ENCODE measurements around the gene TNFRSF12A. TPM values are rescaled to one million over a fixed set of nuclear protein-coding genes. Genes with fewer than 3 reads are reported as not detected.
"Not testable (repeated sequence)": the region's sequence is repeated elsewhere in the genome, so short reads cannot be mapped to it uniquely, and the experiment has no call there.

Gene TNFRSF12A
- total and polyA plus RNA-seq, 5 donors from 2014 or later = 0.69 to 1.2 (median 0.86) TPM; not detected in 1

- Mint-ChIP-seq H3K4me3 (no peak overlapping the region), H3K27ac (peak overlapping the region in 1 of 3 donors; percentile 89), H3K9me3 (peaks cover 0 to 2% (median 0%) of the 10 kb centered on the region in 7 donors), H3K4me1 (peaks cover 0 to 37% (median 21%) of the 10 kb centered on the region in 4 donors), H3K36me3 (peaks cover 14% of the 10 kb centered on the region), H3K27me3 (peaks cover 12% of the 10 kb centered on the region)
- Histone ChIP-seq H3K9me3 (ENCODE audit: control insufficient read depth in 2 of 2, low read length in 2 of 2) (no peaks in the 10 kb centered on the region), H3K27ac (ENCODE audit: insufficient read depth, low read length, poor library complexity, severe bottlenecking) (no peak overlapping the region), H3K27me3 (ENCODE audit: control insufficient read depth, insufficient read depth, low read length) (no peaks in the 10 kb centered on the region), H3K4me3 (ENCODE audit: low read depth, low read length) (no peak overlapping the region), H3K36me3 (ENCODE audit: control insufficient read depth, insufficient read depth, low read length) (no peaks in the 10 kb centered on the region), H3K4me1 (ENCODE audit: control insufficient read depth, insufficient read depth, low read length, poor library complexity, severe bottlenecking) (peaks cover 22% of the 10 kb centered on the region)
- ATAC-seq (ENCODE audit: low read depth in 2 of 2) = no peak
- DNase-seq = no peak
Observed at GRCh38 chr16:3051494-3051893, 31.3 kb downstream of the TNFRSF12A start.

DNA sequence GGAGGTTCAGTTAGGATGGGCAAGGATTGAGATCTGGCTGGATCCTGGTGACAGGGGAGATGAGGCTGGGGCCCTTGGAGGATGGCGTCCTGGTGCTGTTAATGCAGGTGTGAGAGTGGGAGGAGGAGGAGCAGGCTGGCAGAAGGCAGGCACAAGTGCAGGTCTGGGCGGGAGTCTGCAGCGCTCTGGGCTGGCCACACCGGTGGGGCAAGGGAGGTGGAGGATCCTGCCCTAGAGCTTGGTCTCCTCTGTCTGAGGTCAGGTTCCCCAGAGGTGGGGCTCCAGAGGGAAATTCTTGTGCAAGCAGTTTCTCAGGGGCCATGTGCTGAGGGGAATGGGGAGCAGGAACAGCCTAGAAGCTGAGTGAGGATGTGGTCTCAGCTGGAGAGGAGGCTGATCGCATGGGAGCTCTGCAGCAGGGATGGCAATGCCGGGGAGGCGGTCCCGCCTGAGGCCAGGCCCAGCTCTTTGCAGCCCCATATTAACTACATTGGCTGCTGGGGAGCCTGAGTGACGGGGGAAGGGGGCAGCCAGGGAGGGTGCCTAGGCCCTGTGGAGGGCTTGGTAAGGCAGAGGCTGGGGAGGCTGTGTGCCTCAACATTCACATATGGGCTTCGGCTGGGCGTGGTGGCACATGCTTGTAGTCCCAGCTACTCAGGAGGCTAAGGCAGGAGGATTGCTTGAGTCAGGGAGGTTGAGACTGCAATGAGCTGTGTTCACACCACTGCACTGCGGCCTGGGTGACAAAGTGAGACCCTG lies 32.6 kb downstream of the TNFRSF12A start:
- H3K27me3 Mint-ChIP-seq; H3K9me3 ChIP-seq (ENCODE audit: control insufficient read depth in 2 of 2, low read length in 2 of 2); H3K36me3 ChIP-seq (ENCODE audit: control insufficient read depth, insufficient read depth, low read length); H3K27me3 ChIP-seq (ENCODE audit: control insufficient read depth, insufficient read depth, low read length); DNase-seq; H3K27ac Mint-ChIP-seq; H3K27ac ChIP-seq (ENCODE audit: insufficient read depth, low read length, poor library complexity, severe bottlenecking); H3K4me3 ChIP-seq (ENCODE audit: low read depth, low read length); H3K9me3 Mint-ChIP-seq: not testable (repeated sequence)
- H3K4me1 ChIP-seq (ENCODE audit: control insufficient read depth, insufficient read depth, low read length, poor library complexity, severe bottlenecking) = peaks cover 23% of the 10 kb centered on the region
- Mint-ChIP-seq H3K36me3 (peaks cover 14% of the 10 kb centered on the region), H3K4me3 (peak overlapping the region in 1 of 4 donors; percentile 82), H3K4me1 (peaks cover 0 to 40% (median 24%) of the 10 kb centered on the region in 4 donors)
- ATAC-seq (ENCODE audit: low read depth in 2 of 2) = peak; percentile 47 to 50

DNA sequence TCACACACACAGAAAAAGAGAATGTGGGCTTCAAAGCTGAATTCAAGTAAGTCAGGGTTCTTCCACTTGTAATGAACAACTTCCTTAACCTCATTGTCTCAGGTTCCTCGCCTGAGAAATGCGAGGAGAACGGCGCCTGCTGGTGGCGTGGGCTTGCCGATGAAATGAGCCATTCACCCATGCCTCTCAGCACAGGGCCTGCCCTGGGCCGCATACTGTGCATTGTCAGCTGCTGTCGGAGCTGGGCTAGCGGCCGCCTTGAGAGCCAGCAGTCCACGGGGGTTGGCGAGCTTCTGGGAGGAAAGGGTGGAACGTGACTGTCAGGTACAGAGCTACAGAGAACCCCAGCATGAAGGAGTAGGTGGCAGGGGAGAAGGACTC lies 33.2 kb downstream of the TNFRSF12A start:
- H3K27me3 Mint-ChIP-seq; H3K27ac ChIP-seq (ENCODE audit: insufficient read depth, low read length, poor library complexity, severe bottlenecking); H3K4me3 Mint-ChIP-seq; H3K27me3 ChIP-seq (ENCODE audit: control insufficient read depth, insufficient read depth, low read length); H3K9me3 ChIP-seq (ENCODE audit: control insufficient read depth in 2 of 2, low read length in 2 of 2); H3K36me3 ChIP-seq (ENCODE audit: control insufficient read depth, insufficient read depth, low read length); H3K4me3 ChIP-seq (ENCODE audit: low read depth, low read length); H3K9me3 Mint-ChIP-seq: not testable (repeated sequence)
- DNase-seq (peak in 1 of 3 donors; percentile 28), ATAC-seq (ENCODE audit: low read depth in 2 of 2) (peak; percentile 60 to 63)
- Mint-ChIP-seq H3K36me3 (peaks cover 14% of the 10 kb centered on the region), H3K4me1 (peaks cover 0 to 39% (median 22%) of the 10 kb centered on the region in 4 donors), H3K27ac (peak overlapping the region in 1 of 3 donors; percentile 1)
- H3K4me1 ChIP-seq (ENCODE audit: control insufficient read depth, insufficient read depth, low read length, poor library complexity, severe bottlenecking) = peaks cover 29% of the 10 kb centered on the region

GRCh38 chr16:3054965-3055733 lies 35.0 kb downstream of the TNFRSF12A start:
- peak in 1 of 3 donors; percentile 77 for DNase-seq
- Histone ChIP-seq H3K27ac (ENCODE audit: insufficient read depth, low read length, poor library complexity, severe bottlenecking) (no peak overlapping the region), H3K27me3 (ENCODE audit: control insufficient read depth, insufficient read depth, low read length) (no peaks in the 10 kb centered on the region), H3K36me3 (ENCODE audit: control insufficient read depth, insufficient read depth, low read length) (no peaks in the 10 kb centered on the region), H3K4me3 (ENCODE audit: low read depth, low read length) (no peak overlapping the region), H3K9me3 (ENCODE audit: control insufficient read depth in 2 of 2, low read length in 2 of 2) (no peaks in the 10 kb centered on the region), H3K4me1 (ENCODE audit: control insufficient read depth, insufficient read depth, low read length, poor library complexity, severe bottlenecking) (peaks cover 39% of the 10 kb centered on the region)
- Mint-ChIP-seq H3K4me3 (peak overlapping the region in 3 of 4 donors; percentile 44 to 82 (median 78)), H3K9me3 (no peaks in the 10 kb centered on the region), H3K36me3 (peaks cover 14% of the 10 kb centered on the region), H3K27ac (peak overlapping the region in 2 of 3 donors; percentile 82 to 97), H3K4me1 (peaks cover 0 to 44% (median 25%) of the 10 kb centered on the region in 4 donors), H3K27me3 (no peaks in the 10 kb centered on the region)
- ATAC-seq (ENCODE audit: low read depth in 2 of 2) = peak in 1 of 2 donors; percentile 15

GRCh38 chr16:3055734-3056115 lies 35.6 kb downstream of the TNFRSF12A start:
- H3K9me3 ChIP-seq (ENCODE audit: control insufficient read depth in 2 of 2, low read length in 2 of 2); DNase-seq; H3K9me3 Mint-ChIP-seq; H3K4me3 ChIP-seq (ENCODE audit: low read depth, low read length); H3K27me3 Mint-ChIP-seq; H3K27ac ChIP-seq (ENCODE audit: insufficient read depth, low read length, poor library complexity, severe bottlenecking); ATAC-seq (ENCODE audit: low read depth in 2 of 2); H3K36me3 ChIP-seq (ENCODE audit: control insufficient read depth, insufficient read depth, low read length); H3K27me3 ChIP-seq (ENCODE audit: control insufficient read depth, insufficient read depth, low read length): not testable (repeated sequence)
- peak overlapping the region in 3 of 4 donors; percentile 44 to 82 (median 78) for H3K4me3 Mint-ChIP-seq
- peaks cover 0 to 50% (median 27%) of the 10 kb centered on the region in 4 donors for H3K4me1 Mint-ChIP-seq
- peaks cover 42% of the 10 kb centered on the region for H3K4me1 ChIP-seq (ENCODE audit: control insufficient read depth, insufficient read depth, low read length, poor library complexity, severe bottlenecking)
- H3K27ac Mint-ChIP-seq = peak overlapping the region in 1 of 3 donors; percentile 26
- peaks cover 14% of the 10 kb centered on the region for H3K36me3 Mint-ChIP-seq

DNA sequence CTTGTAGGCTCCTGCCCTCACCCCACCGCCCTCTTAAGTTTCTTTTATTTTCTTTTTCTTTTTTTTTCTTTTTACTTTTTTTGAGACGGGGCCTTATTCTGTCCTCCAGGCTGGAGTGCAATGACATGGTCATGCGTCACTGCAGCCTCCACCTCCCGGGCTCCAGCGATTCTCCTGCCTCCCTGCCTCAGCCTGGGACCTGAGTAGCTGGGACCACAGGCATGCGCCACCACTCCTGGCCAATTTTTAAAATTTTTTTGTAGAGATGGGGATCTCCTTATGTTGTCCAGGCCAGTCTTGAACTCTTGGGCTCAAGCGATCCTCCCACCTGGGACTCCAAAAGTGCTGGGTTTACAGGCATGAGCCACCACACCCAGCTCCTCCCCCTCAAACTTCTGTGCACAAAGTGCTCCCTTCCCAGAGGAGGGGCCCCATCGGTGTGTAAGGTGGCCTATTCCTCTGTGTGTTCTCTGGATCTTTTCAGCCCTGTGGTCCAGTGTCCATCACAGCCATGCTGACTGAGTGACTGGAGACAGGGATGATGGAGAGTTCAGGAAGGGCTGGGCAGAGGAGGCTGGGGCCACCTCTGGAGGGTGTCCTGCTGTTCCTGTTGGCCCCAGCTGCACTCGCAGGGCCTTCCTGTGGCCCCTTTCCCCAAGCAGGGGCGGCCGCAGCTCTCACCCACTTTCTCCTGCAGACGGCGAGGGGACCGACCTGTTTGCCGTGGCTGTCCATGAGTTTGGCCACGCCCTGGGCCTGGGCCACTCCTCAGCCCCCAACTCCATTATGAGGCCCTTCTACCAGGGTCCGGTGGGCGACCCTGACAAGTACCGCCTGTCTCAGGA lies 36.4 kb downstream of the TNFRSF12A start:
- H3K9me3 ChIP-seq (ENCODE audit: control insufficient read depth in 2 of 2, low read length in 2 of 2) = no peaks in the 10 kb centered on the region
- H3K4me1 Mint-ChIP-seq = peaks cover 0 to 50% (median 27%) of the 10 kb centered on the region in 4 donors
- H3K27ac Mint-ChIP-seq = peak overlapping the region in 2 of 3 donors; percentile 7 to 66
- no peaks in the 10 kb centered on the region for H3K9me3 Mint-ChIP-seq
- no peak overlapping the region for H3K27ac ChIP-seq (ENCODE audit: insufficient read depth, low read length, poor library complexity, severe bottlenecking)
- no peaks in the 10 kb centered on the region for H3K36me3 ChIP-seq (ENCODE audit: control insufficient read depth, insufficient read depth, low read length)
- H3K4me3 ChIP-seq (ENCODE audit: low read depth, low read length) = no peak overlapping the region
- peaks cover 14% of the 10 kb centered on the region for H3K36me3 Mint-ChIP-seq
- no peak for ATAC-seq (ENCODE audit: low read depth in 2 of 2)
- no peaks in the 10 kb centered on the region for H3K27me3 Mint-ChIP-seq
- H3K27me3 ChIP-seq (ENCODE audit: control insufficient read depth, insufficient read depth, low read length) = no peaks in the 10 kb centered on the region
- H3K4me1 ChIP-seq (ENCODE audit: control insufficient read depth, insufficient read depth, low read length, poor library complexity, severe bottlenecking) = peaks cover 42% of the 10 kb centered on the region
- peak overlapping the region; percentile 35 to 91 (median 70) for H3K4me3 Mint-ChIP-seq
- DNase-seq = no peak

Measured in CD4-positive, CD25-positive, alpha-beta regulatory T cell (primary cell).